ENCODE results near the gene DENND10. TPM values are rescaled to one million over a fixed set of nuclear protein-coding genes. Genes with fewer than 3 reads are reported as not detected.

Gene DENND10
- total and polyA plus RNA-seq, 2 experiments from 2014 or later: 41.4 to 41.8 TPM

- TF ChIP-seq REST (IDR thresholded peaks at IDR 0.05; ENCODE audit: unreplicated experiment): no peak
These were observed 42.0 kb upstream of the DENND10 start (continued) for GRCh38 chr10:119061926-119062325.

- H3K79me2 ChIP-seq (replicated peaks; ENCODE audit: insufficient read depth): peaks cover 100% of the 10 kb centered on the region
- Mint-ChIP-seq H3K4me3 (no peak overlapping the region), H3K27me3 (ENCODE audit: insufficient read depth, low read depth, poor library complexity) (peaks cover 4% of the 10 kb centered on the region), H3K36me3 (ENCODE audit: low read depth) (peaks cover 89% of the 10 kb centered on the region), H3K27ac (no peak overlapping the region), H3K4me1 (no peaks in the 10 kb centered on the region), H3K9me3 (no peaks in the 10 kb centered on the region)
- peaks cover 3% of the 10 kb centered on the region for H3K4me1 ChIP-seq (ENCODE audit: insufficient read depth)
- ATAC-seq (no peak), DNase-seq (ENCODE audit: low spot score) (no peak)
- no peak overlapping the region for H3K27ac ChIP-seq (ENCODE audit: low read depth)
- 0 out of 2 replicates have a peak, but pooled peaks cover 11% of the 10 kb centered on the region for H3F3A ChIP-seq (replicated peaks; ENCODE audit: low read depth)
- peaks cover 81% of the 10 kb centered on the region for H3K36me3 ChIP-seq (ENCODE audit: insufficient read depth)
- no peaks in the 10 kb centered on the region for H3K9me2 ChIP-seq (ENCODE audit: insufficient read depth)
- peaks cover 72% of the 10 kb centered on the region for H4K20me1 ChIP-seq (replicated peaks; ENCODE audit: insufficient read depth)
- no peak overlapping the region for H3K4me3 ChIP-seq
- no peak overlapping the region for H2AFZ ChIP-seq
- H3K4me2 ChIP-seq: no peak overlapping the region
- no peaks in the 10 kb centered on the region for H3K27me3 ChIP-seq (ENCODE audit: insufficient read depth)
- TF ChIP-seq JUNB (IDR thresholded peaks at IDR 0.05; ENCODE audit: unreplicated experiment) (no peak), CREB1 (CRISPR knock-in tag; IDR thresholded peaks at IDR 0.05; ENCODE audit: low read depth) (no peak), ZNF114 (CRISPR knock-in tag; IDR thresholded peaks at IDR 0.05) (no peak), NANOG (IDR thresholded peaks at IDR 0.05; ENCODE audit: borderline replicate concordance) (no peak), EZH2phosphoT487 (IDR thresholded peaks at IDR 0.05; ENCODE audit: unreplicated experiment) (no peak), POLR2AphosphoS5 (IDR thresholded peaks at IDR 0.05; ENCODE audit: low read depth) (no peak), ZNF331 (CRISPR knock-in tag; IDR thresholded peaks at IDR 0.05; ENCODE audit: low read depth) (no peak), ZNF462 (CRISPR knock-in tag; IDR thresholded peaks at IDR 0.05) (no peak), CTCF (conservative IDR thresholded peaks at IDR 0.05; ENCODE audit: low read depth in 2 of 2) (no peak), ETS1 (IDR thresholded peaks at IDR 0.05) (no peak), STAT1 (IDR thresholded peaks at IDR 0.05; ENCODE audit: unreplicated experiment) (no peak)
These were observed 33.3 kb upstream of the DENND10 start for GRCh38 chr10:119070395-119071165.

All from GM23338 (cell line).